HL-60/S4 treated with phorbol 12-myristate 13-acetate at 8.2 ng/mL for 4 days and 3 days (cell line): Measurements from ENCODE around the gene MYO5A.
"Not testable (repeated sequence)": the region's sequence is repeated elsewhere in the genome, so short reads cannot be mapped to it uniquely, and the experiment has no call there.

Source experiments
- in situ Hi-C: fragments of 300-500 bp; cut with MboI; formaldehyde crosslinking; loops from 2 replicates; pipeline ENCODE4 v1.15.0; 2022; ENCODE audit warnings: low sequenced_read_pairs

The MYO5A gene

GRCh38 chr15:52546031-52546751, 17.5 kb upstream of the MYO5A start:
- in situ Hi-C loops = no loop called here

DNA sequence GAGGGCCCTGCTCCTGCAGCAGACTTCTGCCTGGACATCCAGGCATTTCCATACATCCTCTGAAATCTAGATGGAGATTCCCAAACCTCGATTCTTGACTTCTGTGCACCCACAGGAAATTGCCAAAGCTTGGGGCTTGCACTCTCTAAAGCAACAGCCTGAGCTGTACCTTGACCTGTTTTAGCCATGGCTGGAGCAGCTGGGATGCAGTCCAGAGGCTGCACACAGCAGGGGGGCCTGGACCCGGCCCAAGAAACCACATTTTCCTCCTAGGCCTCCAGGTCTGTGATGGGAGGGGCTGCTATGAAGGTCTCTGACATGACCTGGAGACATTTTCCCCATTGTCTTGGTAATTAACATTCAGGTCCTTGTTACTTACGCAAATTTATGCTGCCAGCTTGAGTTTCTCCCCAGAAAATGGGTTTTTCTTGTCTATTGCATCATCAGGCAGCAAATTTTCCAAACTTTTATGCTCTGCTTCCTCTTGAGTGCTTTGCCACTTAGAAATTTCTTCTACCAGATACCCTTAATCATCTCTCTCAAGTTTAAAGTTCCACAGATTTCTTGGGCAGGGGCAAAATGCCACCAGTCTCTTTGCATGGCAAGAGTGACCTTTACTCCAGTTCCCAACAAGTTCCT, 11.8 kb upstream of the MYO5A start:
- in situ Hi-C loops = no loop called here

- in situ Hi-C loops = no loop called here
Measured at GRCh38 chr15:52537459-52537858, 8.8 kb upstream of the MYO5A start.

GRCh38 chr15:52532427-52532826, 3.7 kb upstream of the MYO5A start:
- in situ Hi-C loops = no loop called here

- in situ Hi-C loops = no loop called here
Measured at GRCh38 chr15:52529940-52530339, 1.3 kb upstream of the MYO5A start.

GRCh38 chr15:52529341-52529924, 753 bp upstream of the MYO5A start:
- in situ Hi-C loops = no loop called here

GRCh38 chr15:52527911-52528563, 643 bp downstream of the MYO5A start:
- in situ Hi-C loops = no loop called here

DNA sequence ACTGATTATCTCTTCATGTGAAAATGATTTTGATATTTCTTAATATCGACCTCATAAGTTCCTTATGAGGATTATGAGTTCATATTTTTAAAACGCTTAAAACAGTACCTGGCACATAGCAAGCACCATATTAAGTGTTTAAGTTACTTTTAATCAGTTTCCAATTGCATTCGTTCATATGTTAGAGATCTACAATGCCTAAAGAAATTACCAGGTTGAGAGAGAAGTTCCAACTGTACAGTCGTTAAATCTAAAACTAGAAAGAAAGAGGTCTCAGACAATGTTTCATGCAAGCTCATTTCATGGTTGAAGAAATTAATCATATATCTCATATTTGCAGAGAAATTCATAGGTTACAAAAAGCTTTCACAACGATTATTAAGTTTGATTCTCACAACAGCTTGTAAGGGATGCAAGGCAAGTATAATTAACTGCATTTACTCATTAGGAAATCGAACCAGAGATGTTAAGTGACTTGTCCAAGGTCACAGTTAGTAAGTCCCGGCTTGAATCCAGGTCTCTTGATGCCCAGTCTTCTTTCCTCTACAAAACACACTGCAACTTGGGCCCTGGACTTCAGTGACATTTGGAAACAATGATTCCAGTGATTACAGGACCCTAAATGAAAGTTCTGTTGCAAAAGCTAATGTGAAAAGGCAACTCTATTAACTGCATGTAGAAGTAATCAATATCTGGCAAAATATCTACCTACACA, 1.3 kb downstream of the MYO5A start:
- in situ Hi-C loops = no loop called here

DNA sequence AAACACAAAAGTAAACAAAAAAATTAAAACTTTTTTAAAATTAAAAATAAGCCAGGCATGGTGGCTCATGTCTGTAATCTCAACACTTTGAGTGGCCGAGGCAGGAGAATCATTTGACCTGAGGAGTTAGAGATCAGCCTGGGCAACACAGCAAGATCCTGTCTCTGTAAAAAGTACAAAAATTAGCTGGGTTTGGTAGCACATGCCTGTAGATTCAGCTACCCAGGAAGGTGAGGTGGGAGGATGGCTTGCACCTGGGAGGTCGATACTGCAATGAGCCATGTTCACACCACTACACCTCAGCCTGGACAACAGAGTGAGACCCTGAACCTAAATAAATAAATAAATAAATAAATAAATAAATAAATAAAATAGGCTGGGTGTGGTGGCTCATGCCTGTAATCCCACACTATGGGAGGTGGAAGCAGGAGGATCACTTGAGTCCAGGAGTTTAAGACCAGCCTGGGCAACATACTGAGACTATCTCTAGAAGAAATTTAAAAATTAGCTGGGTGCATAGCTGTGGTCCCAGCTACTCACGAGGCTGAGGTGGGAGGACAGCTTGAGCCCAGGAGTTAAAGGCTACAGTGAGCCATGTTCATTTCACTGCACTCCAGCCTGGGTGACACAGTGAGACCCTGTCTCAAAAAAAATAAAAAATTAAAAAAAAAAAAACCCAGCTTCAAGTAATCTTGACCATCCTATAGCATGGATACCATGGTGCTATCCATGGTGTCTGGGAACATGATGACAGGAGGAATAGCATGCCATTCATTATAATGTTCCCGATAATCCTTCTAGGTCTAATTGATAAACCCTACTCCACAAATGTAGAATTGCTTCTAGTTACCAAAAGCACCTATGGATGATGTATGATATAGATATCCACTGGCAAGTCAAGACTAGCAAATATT, 4.2 kb downstream of the MYO5A start:
- in situ Hi-C loops = no loop called here

DNA sequence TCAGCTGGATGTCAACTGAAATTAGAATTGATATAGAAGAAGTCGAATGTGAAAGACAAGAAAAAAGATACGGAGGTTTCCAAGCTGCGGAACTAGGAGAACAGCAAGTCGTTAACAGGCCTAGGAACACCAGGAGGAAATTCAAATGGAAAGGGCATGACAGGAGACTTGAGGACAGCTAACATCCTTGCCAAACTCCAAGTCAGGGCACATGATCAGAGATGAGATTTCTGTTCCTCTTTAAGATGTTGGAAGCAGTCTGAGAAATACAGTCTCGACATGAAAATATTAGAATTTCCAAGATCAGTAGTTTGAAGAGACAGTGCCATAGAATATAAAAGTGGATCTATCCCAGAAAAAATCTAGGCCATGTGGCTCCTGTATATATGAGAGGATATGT, 5.0 kb downstream of the MYO5A start:
- in situ Hi-C loops = no loop called here

GRCh38 chr15:52523192-52523591, 5.5 kb downstream of the MYO5A start:
- in situ Hi-C loops = no loop called here

DNA sequence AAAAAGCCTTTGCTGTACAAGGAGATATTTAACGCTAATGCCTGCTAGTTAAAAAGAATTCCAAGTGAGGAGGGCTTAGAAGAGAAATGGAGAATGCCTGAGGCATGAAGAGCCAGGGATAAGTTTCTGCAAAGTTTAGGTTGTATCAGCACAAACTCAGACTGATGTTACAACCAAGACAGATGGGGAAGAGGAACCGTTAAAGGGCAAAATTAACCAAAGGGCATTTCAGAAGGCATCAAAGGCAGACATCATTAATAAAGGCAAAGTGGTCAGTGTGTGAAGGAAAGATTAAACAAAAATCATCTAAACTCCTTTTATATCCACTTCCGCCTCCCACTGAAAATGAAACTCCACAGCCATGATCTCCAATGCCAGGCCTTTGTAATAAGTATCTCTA, 7.0 kb downstream of the MYO5A start:
- in situ Hi-C loops = no loop called here

DNA sequence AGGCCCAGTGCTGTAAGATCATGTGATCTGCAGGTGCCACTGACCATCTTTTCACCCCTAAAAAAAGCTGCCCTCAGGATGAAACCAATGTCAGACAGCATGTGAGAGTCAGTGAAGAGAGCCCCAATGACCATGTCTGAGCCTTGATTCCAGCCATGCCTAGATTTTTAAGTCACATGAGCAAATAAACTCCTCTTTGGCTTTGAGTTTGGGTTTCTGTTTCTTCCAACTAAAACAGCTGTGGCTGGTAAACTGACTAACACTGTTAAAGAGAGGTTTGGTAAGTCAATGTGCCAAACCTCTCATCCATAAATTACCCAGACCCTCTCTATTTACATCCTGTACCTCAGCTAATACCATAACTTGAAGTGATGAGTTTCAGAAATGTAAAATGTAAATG, 8.3 kb downstream of the MYO5A start:
- in situ Hi-C loops = no loop called here

DNA sequence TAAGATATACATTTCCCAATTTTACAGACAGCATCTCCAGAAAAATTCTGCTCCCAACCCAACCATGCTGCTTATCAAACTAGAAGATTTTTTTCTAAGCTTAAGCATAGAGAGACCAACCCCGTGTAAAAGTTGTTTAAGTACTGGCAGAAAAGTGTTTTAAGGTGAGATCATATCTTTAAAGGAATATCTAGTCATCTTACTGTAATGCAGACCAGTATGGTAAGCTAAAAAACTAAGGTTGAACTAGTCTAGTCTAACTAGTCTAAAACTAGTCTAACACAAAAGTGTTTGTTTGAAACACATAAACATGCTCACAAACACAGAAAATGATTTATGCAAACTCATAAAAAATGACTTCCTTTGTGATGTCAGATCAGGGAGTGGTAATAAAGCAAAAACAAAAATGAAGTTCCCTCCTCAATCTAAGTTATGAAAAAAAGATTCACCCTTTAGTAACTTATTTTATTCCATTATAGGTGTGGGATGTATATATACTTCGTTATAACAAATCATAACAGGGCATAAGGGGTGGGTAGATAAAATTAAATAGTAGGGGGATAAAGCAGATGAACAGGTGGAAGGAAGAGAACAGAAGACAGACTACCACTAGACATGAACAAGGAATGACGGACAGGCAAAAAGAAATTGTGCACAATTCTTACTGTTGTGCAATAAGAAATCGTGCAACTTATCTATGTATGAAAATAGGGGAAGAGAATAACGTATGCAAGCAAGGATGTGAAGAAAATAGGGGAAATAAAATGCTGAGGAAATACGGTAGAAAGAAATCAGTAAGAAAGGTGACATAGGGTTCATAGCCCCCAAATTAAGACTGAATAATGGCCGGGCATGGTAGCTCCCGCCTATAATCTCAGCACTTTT, 10.0 kb downstream of the MYO5A start:
- in situ Hi-C loops = no loop called here

DNA sequence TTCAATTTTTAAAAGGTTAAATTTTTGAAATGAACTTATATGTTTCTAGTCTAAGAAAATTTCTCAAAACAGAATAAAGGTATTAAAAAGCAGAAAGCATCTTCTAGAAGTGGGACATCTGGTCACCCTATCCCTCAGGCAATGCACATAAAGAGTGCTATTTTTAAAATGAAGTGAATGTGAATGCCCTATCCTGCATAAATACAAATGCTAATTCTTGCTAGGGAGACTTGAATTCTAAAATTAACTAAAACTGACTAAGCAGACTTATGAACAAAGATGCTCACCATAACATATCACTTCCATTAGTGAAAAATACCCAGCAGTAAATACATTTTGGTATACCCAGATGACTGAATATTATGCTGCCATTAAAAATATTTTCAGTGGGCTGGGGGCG, 11.7 kb downstream of the MYO5A start:
- in situ Hi-C loops = no loop called here

GRCh38 chr15:52515343-52515742, 13.3 kb downstream of the MYO5A start:
- in situ Hi-C loops = no loop called here

- in situ Hi-C loops = no loop called here
Measured at GRCh38 chr15:52514482-52514881, 14.2 kb downstream of the MYO5A start.

GRCh38 chr15:52512869-52513268, 15.8 kb downstream of the MYO5A start:
- in situ Hi-C loops = not testable (repeated sequence)

- in situ Hi-C loops = no loop called here
Measured at GRCh38 chr15:52511084-52511483, 17.6 kb downstream of the MYO5A start.
